Measurements from ENCODE around the gene TINAG. TPM values are rescaled to one million over a fixed set of nuclear protein-coding genes. Genes with fewer than 3 reads are reported as not detected.

The TINAG gene
- total and polyA plus RNA-seq, 2 of the 13 experiments (the other 11 are each of a cell fraction or from before 2014, with no cell fraction given), result 0.08 to 0.15 TPM

GRCh38 chr6:54288474-54288873, 19.8 kb upstream of the TINAG start (continued):
- no peak for TF ChIP-seq MAFK (conservative IDR thresholded peaks at IDR 0.05 in 1 of 2, IDR thresholded peaks at IDR 0.05 in 1 of 2; ENCODE audit: low read length in 2 of 2)
- no peak for TF ChIP-seq HMGXB3 (CRISPR knock-in tag; IDR thresholded peaks at IDR 0.05; ENCODE audit: borderline replicate concordance)
- no peak for TF ChIP-seq SOX6 (IDR thresholded peaks at IDR 0.05)
- no peak for TF ChIP-seq SOX6 (CRISPR knock-in tag; IDR thresholded peaks at IDR 0.05)
- TF ChIP-seq NCOA2 (CRISPR knock-in tag; IDR thresholded peaks at IDR 0.05), result no peak
- no peak for TF ChIP-seq SRY (CRISPR knock-in tag; IDR thresholded peaks at IDR 0.05)
- TF ChIP-seq ZNF572 (CRISPR knock-in tag; IDR thresholded peaks at IDR 0.05), result no peak
- no peak for TF ChIP-seq IRF9 (CRISPR knock-in tag; IDR thresholded peaks at IDR 0.05; ENCODE audit: borderline replicate concordance)
- no peak for TF ChIP-seq ZNF234 (CRISPR knock-in tag; conservative IDR thresholded peaks at IDR 0.05)
- TF ChIP-seq ARNTL (CRISPR knock-in tag; IDR thresholded peaks at IDR 0.05), result no peak
- TF ChIP-seq AHR (CRISPR knock-in tag; IDR thresholded peaks at IDR 0.05), result no peak
- TF ChIP-seq ATF1 (CRISPR knock-in tag; IDR thresholded peaks at IDR 0.05), result no peak
- no peak for TF ChIP-seq BORCS8-MEF2B (CRISPR knock-in tag; IDR thresholded peaks at IDR 0.05)
- TF ChIP-seq THAP8 (CRISPR knock-in tag; IDR thresholded peaks at IDR 0.05; ENCODE audit: borderline replicate concordance), result no peak
- no peak for TF ChIP-seq ZNF367 (CRISPR knock-in tag; IDR thresholded peaks at IDR 0.05; ENCODE audit: borderline replicate concordance)
